Fibroblast of villous mesenchyme (primary cell): ENCODE results near the gene PCID2. TPM values are rescaled to one million over a fixed set of nuclear protein-coding genes. Genes with fewer than 3 reads are reported as not detected.
A peak's percentile ranks its signal among the peaks of the same experiment; 100 is the strongest.

Source experiments
- DNase-seq: peaks from one replicate; pipeline ENCODE4 v3.0.0-alpha.2; 2010; ENCODE audit warnings: low read depth
- H3K4me3 ChIP-seq: 2 replicates; pipeline ENCODE4 v1.5.1; 2011; ENCODE audit warnings: low read depth, mild to moderate bottlenecking, low read length
- CTCF ChIP-seq: IDR thresholded peaks from 2 replicates; pipeline ENCODE4 v1.5.1; 2012; ENCODE audit warnings: low read depth, mild to moderate bottlenecking, low read length; ENCODE audit not compliant: insufficient read depth
- total RNA-seq: library from RNA; depleted of rRNA; stranded (reverse); fragments of >200 nt; gene quantifications from 2 replicates; pipeline ENCODE4 v1.2.3, GENCODE V29; 2012

Gene PCID2
- total RNA-seq, 1 donor: 83.8 TPM

- TF ChIP-seq CTCF: no peak
- H3K4me3 ChIP-seq: no peak overlapping the region
- peak; percentile 16 for DNase-seq
Observed at GRCh38 chr13:113219256-113219940, 10.9 kb upstream of the PCID2 start.

- no peak for DNase-seq
- TF ChIP-seq CTCF: no peak
- no peak overlapping the region for H3K4me3 ChIP-seq
Observed at GRCh38 chr13:113218586-113218985, 10.1 kb upstream of the PCID2 start.

- H3K4me3 ChIP-seq: no peak overlapping the region
- peak; percentile 61 for DNase-seq
- TF ChIP-seq CTCF: no peak
Observed at GRCh38 chr13:113216254-113217048, 8.0 kb upstream of the PCID2 start.

- no peak overlapping the region for H3K4me3 ChIP-seq
- TF ChIP-seq CTCF: no peak
- DNase-seq: no peak
Observed at GRCh38 chr13:113211774-113212173, 3.3 kb upstream of the PCID2 start.

GRCh38 chr13:113210833-113211232, 2.4 kb upstream of the PCID2 start:
- no peak for TF ChIP-seq CTCF
- DNase-seq: no peak

GRCh38 chr13:113209759-113210421, 1.4 kb upstream of the PCID2 start:
- H3K4me3 ChIP-seq: peak overlapping the region; percentile 86
- TF ChIP-seq CTCF: no peak
- DNase-seq: peak; percentile 70

More at GRCh38 chr13:113210833-113211232, 2.4 kb upstream of the PCID2 start:
- H3K4me3 ChIP-seq: peak overlapping the region; percentile 39
